Measurements from ENCODE around the gene FBXO3.
"Not testable (repeated sequence)": the region's sequence is repeated elsewhere in the genome, so short reads cannot be mapped to it uniquely, and the experiment has no call there.

Gene FBXO3

DNA sequence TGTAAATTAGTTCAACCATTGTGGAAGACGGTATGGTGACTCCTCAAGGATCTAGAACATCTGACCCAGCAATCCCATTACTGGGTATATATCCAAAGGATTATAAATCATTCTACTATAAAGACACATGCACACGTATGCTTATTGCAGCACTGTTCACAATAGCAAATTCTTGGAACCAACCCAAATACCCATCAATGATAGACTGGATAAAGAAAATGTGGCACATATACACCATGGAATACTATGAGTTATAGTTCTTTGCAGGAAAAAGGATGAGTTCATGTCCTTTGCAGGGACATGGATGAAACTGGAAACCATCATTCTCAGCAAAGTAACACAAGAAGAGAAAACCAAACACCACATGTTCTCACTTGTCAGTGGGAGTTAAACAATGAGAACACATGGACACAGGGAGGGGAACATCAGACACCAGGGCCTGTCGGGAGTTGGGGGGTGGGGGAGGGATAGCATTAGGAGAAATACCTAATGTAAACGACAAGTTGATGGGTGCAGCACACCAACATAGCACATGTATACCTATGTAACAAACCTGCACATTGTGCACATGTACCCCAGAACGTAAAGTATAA, 45.2 kb downstream of the FBXO3 start:
- not testable (repeated sequence) for DNase-seq (ENCODE audit: low read depth, low spot score)

DNA sequence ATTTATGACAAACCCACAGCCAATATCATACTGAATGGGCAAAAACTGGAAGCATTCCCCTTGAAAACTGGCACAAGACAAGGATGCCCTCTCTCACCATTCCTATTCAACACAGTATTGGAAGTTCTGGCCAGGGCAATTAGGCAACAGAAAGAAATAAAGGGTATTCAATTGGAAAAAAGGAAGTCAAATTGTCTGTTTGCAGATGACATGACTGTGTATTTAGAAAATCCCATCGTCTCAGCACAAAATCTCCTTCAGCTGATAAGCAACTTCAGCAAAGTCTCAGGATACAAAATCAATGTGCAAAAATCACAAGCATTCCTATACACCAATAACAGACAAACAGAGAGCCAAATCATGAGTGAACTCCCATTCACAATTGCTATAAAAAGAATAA, 46.8 kb downstream of the FBXO3 start:
- not testable (repeated sequence) for DNase-seq (ENCODE audit: low read depth, low spot score)

DNA sequence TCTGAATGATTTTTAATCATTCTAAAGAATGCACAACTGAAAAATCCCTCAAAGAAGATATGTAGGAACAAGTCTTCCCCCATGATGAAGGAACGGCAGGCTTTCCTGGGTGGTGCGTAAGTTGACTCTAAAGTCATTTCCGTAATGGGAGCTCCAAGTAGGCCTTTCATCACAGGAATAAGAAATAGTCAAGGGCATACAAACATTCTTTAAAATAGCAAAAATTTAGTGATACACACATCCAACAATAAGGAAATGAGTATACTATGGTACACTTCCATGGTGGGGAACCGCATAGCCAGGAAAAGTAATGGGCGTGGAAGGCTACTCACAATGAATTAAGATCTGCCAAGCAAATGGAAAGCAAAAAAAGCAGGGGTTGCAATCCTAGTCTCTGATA, 48.8 kb downstream of the FBXO3 start:
- DNase-seq (ENCODE audit: low read depth, low spot score) = no peak

DNA sequence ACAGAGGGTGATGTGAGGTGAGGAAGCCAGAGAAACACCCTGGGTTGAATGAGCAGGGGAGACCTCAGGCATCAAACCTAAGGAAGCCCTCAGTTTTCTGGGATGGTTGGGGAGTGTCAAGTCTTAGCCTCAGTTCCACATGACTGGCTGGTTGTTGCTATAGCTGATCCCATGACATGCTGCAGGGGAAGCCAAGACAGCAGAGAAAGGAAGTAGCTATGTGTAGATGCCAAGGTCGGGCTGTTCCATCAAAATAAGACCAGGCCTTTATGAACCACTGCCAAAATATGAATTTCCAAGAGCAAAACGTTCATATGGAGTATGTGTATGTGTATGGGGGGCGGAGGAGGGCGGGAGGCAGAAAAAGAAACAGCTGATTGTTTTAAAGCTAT, 49.7 kb downstream of the FBXO3 start:
- no peak for DNase-seq (ENCODE audit: low read depth, low spot score)

DNA sequence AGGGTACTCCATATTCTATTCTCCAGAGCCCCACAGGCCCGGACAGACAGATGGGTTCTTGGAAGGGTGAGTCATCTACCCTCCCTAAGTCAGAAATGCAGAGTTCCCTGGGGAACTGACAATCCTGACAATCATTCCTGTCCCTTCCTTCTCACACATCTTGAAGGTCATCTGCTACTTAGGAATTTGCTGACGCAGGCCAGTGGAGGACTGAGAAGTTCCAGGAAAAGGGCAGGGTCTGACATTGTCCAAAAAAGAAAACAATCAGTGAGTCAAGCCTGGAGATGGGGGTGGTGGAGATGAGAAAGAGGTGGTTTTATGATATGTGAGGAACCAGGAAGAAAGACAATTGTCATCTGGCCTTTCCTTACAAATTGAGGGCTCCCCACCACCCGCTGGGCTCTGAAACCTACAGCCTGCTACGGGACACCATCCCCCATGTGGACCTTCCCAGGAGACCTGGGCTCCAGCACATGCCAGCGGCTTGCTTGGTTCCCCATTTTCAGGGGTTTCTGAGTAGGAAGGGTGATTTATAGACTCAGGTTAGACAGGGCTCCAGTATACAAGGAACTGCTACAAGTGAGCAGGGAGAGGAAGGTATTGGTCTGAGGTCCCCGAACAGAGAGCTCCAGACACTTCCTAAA, 51.0 kb downstream of the FBXO3 start:
- peak; percentile 67 for DNase-seq (ENCODE audit: low read depth, low spot score)

GRCh38 chr11:33722590-33723234, 51.6 kb downstream of the FBXO3 start:
- no peak for DNase-seq (ENCODE audit: low read depth, low spot score)

GRCh38 chr11:33721984-33722383, 52.3 kb downstream of the FBXO3 start:
- no peak for DNase-seq (ENCODE audit: low read depth, low spot score)

DNA sequence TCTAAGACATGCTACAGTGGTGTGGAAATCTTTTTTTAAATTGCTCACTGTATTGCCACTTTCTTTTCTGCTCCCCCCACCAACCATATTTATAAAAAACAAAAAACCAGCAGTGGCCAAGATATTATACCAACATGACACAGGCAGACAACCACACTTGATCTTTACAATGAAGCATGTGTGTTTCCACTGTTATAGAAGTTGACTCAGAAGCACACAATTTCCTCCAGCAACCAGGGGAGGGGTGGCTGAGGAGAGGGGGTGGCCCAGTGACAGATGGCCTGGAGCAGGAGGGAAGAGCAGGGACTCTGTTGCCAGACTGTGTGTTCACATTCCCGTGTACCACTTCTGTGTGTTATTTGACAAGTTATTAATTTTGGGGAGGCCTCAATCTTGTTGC, 52.9 kb downstream of the FBXO3 start:
- no peak for DNase-seq (ENCODE audit: low read depth, low spot score)

DNA sequence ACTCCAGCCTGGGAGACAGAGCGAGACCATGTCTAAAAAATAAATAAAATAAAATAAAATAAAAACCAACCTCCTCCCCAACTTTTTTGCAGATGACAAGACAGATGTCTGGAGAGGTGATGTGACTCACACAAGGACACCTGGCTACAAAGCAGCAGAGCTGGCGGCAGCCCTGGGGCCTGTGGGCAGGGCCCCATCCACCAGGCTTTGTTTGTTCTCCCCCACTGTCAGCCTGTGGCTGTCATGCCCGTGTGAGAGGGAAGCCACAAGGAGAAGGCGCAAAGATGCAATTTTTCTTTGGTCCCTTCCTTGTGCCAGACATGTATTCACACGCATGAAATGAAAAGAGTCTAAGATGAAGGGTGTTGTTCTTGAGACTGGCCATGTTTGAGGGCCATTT, 54.7 kb downstream of the FBXO3 start:
- no peak for DNase-seq (ENCODE audit: low read depth, low spot score)

DNA sequence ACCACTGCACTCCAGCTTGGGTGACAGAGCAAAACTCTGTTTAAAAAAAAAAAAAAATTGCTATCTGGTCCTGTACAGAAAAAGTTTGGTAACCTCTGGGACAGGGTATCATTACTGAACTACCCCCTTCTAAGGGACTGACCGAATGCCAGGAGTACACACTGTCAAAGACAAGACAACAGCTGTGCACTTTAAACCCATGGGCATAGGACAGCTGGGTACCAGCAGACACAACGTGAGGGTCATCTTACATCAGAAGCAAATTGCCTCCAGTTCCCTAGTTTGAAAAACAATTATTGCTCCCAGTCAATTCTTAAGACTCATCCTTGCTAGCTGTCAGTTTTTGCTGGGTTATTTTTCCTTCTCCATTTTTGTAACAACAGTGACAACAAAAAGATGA, 55.9 kb downstream of the FBXO3 start:
- no peak for DNase-seq (ENCODE audit: low read depth, low spot score)

DNA sequence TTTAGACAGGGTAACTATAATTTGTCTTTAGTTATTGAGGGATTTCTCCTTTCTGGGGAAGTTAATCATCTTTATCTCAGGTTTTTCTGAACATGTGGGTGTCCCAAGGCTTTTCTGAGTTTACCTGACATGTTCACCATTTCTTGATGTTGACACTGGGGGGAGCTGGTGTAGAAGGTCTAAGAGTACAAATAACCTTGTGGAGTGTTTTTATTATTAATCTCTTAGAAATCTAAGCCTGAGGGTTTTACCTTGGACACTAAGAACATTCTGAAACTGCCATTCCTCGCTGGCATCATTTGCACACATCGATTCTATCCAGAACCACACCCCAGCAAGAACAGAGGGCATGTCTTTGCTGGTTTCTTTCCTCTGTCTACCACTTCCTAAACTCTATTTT, 58.1 kb downstream of the FBXO3 start:
- DNase-seq (ENCODE audit: low read depth, low spot score) = no peak

GRCh38 chr11:33713856-33714398, 60.4 kb downstream of the FBXO3 start:
- DNase-seq (ENCODE audit: low read depth, low spot score) = no peak

- no peak for DNase-seq (ENCODE audit: low read depth, low spot score)
Observed at GRCh38 chr11:33713151-33713855, 61.0 kb downstream of the FBXO3 start.

DNA sequence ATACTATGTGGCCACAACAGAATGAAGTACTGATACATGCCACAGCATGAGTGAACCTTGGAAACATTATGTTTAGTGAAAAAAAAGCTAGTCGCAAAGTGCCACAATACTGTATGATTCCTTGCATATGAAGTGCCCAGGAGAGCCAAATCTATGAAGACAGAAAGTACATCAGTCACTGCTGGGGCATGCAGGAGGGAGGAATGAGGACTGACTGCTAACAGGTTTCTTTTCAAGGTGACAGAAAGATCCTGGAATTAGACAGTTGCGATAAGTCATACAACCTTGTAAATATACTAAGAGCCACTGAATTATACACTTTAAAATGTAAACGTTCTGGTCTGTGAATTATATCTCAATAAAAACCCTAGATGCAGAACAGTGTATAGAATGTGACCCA, 61.9 kb downstream of the FBXO3 start:
- DNase-seq (ENCODE audit: low read depth, low spot score) = no peak

DNA sequence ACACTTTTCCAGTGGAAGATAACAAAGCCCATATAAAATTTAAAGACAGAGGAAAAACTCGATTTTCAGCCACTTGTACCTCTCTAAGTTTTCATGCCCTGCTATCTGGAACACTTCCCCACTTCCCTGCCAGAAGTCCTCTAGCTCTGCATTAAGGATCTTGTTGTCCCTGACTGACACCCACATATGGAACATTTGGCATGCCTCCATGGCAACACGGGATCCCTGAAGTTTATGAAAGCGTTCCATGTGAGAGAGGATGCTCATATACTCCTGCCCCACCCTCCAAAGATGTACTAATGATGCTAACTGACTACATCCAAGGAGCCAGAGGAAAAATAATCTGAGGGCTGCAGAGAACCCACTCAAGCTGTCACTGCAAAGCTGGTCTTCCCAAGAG, 64.9 kb downstream of the FBXO3 start:
- DNase-seq (ENCODE audit: low read depth, low spot score) = no peak

- no peak for DNase-seq (ENCODE audit: low read depth, low spot score)
Observed at GRCh38 chr11:33708985-33709384, 65.3 kb downstream of the FBXO3 start.

- not testable (repeated sequence) for DNase-seq (ENCODE audit: low read depth, low spot score)
Observed at GRCh38 chr11:33707831-33708230, 66.5 kb downstream of the FBXO3 start.

GRCh38 chr11:33706966-33707365, 67.4 kb downstream of the FBXO3 start:
- no peak for DNase-seq (ENCODE audit: low read depth, low spot score)

DNA sequence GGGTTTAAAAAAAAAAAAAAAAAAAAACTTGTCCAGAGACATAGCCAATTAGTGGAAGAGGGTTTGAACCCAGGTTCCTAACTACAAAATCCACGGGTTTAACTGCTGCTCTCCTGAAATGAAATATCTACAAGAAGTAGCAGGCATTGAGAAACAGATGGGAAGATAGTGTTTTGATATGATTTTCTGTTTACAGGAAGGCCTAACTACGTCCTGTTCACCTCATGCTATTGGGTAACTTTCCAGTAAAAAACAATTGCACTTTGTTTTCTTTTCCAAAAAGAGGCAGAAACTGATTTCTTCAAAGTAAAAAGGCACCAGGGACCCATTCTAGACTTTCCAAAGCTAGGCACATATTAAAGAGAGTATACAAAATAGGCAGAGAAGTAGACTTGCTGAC, 67.8 kb downstream of the FBXO3 start:
- DNase-seq (ENCODE audit: low read depth, low spot score) = no peak

GRCh38 chr11:33704240-33705002, 69.9 kb downstream of the FBXO3 start:
- DNase-seq (ENCODE audit: low read depth, low spot score) = no peak

DNA sequence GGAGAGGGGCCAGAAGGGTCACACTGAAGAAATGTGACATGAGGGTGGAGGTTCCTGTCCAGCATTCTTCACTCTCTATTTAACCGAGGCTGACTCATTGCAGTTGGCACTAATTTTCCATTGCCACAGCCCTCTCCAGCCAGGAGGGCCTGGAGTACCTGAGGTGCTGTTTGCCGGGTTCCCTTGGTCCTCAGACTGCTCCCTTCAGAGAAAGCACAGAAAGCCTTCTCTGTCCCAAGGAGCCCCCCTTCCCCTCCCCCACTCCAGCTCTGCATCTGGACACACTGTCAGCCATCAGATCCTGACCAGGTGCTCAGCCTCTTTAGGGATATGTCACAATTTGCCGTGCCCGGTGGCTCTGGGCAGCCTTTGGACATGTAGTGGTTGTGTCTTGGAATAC, 70.5 kb downstream of the FBXO3 start:
- DNase-seq (ENCODE audit: low read depth, low spot score) = no peak

- no peak for DNase-seq (ENCODE audit: low read depth, low spot score)
Observed at GRCh38 chr11:33703234-33703633, 71.1 kb downstream of the FBXO3 start.
